ENCODE results near the gene SYNDIG1.

SYNDIG1 gene

DNA sequence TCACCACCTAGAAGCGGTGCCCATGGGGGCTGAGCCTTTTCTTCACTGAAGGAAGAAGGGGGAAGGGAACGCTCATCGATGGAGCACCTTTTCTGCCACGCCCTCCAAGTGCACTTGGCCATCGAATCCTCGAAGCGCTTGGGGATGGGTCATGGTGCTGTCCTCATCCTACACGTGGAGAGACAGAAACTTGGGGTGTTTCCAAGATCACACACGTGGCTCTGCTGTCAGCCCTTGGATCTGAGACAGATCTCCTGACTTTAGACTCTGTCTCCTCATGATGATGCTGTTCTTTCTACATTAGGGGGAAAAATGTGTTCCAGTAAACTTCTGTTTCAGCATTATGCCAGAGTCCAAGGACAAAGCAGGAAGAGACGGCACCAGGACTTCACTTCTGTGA is 78.5 kb downstream of the SYNDIG1 start:
- no peak for DNase-seq (ENCODE audit: low read depth)

GRCh38 chr20:24559114-24559732 is 89.8 kb downstream of the SYNDIG1 start:
- DNase-seq (ENCODE audit: low read depth), result no peak
- TF ChIP-seq, protein P1, sequence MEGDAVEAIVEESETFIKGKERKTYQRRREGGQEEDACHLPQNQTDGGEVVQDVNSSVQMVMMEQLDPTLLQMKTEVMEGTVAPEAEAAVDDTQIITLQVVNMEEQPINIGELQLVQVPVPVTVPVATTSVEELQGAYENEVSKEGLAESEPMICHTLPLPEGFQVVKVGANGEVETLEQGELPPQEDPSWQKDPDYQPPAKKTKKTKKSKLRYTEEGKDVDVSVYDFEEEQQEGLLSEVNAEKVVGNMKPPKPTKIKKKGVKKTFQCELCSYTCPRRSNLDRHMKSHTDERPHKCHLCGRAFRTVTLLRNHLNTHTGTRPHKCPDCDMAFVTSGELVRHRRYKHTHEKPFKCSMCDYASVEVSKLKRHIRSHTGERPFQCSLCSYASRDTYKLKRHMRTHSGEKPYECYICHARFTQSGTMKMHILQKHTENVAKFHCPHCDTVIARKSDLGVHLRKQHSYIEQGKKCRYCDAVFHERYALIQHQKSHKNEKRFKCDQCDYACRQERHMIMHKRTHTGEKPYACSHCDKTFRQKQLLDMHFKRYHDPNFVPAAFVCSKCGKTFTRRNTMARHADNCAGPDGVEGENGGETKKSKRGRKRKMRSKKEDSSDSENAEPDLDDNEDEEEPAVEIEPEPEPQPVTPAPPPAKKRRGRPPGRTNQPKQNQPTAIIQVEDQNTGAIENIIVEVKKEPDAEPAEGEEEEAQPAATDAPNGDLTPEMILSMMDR (IDR thresholded peaks at IDR 0.05; ENCODE audit: low read length, missing control alignments), result no peak
- H3K4me3 ChIP-seq (replicated peaks; ENCODE audit: low read depth, low read length), result no peak overlapping the region

More for the DNA sequence above, 78.5 kb downstream of the SYNDIG1 start:
- TF ChIP-seq, protein P1 (IDR thresholded peaks at IDR 0.05; ENCODE audit: low read length, missing control alignments), result no peak
- H3K4me3 ChIP-seq (replicated peaks; ENCODE audit: low read depth, low read length), result no peak overlapping the region

DNA sequence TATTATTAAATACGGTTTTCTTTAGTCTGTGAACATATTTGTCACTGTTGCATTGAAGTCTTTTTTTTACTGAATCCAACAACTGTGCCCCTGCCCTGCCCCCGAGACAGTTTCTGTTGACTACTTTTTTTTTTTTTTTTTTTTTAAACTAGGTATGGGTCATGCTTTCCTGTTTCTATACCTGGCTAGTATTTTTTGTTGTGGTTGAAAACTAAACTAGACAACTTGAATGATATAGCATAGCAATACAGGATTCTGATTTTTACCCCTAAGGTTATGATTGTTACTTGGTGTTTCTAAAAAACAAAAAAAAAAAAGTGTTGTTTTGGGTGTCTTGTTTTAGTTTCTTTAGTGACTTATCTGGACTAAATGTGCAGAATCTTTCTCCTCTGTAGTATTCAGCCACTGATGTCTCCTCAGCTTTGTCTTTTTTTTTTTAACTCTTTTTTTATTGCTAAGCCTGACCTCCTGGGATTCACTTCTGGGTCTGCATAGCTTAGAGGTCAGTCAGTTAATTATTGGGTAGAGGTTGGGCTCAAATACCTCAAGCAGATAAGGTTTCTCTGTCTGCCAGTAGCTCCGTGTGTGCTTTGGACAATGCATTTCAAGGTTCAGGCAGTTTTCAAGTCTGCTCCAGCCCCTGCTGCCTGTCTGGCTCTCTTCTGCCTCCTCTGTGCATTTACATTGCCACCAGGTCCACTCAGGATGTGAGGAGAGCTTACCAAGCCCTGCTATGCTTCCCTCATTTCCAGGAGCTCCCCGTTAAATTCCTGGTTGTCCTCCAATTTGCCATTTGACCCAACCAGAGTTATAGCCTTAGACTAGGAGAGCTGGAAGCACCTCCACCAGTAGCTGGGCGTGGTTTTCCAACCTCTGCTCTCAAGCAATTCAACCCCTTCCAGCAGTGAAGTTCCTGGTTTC is 91.4 kb downstream of the SYNDIG1 start:
- no peak overlapping the region for H3K4me3 ChIP-seq (replicated peaks; ENCODE audit: low read depth, low read length)
- TF ChIP-seq, protein P1 (IDR thresholded peaks at IDR 0.05; ENCODE audit: low read length, missing control alignments), result no peak
- DNase-seq (ENCODE audit: low read depth), result no peak

DNA sequence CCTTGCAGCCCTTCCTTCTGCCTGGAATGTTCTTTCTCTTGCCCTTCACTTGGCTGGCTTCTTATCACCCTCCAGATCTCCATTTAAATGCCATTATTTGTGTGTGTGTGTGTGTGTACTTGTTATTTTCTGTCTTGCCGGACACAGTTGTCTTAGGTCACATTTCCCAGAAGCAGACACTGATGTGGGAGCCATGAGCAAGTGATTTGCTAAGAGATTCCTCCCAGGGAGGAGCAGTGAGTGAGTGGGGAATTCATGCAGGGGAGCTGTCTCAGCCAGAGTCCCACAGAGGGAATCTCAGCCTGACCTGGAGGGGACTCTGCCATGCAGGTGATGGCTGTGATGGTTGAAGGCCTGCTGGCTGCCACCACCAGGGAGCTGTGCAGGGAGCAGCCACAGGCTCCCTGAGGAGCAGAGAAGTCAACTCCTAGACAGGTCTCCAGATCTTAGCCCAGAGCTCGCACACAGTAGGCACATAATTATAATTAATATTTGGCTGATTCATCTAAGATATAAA is 96.5 kb downstream of the SYNDIG1 start:
- TF ChIP-seq, protein P1 (IDR thresholded peaks at IDR 0.05; ENCODE audit: low read length, missing control alignments), result no peak
- DNase-seq (ENCODE audit: low read depth), result no peak
- no peak overlapping the region for H3K4me3 ChIP-seq (replicated peaks; ENCODE audit: low read depth, low read length)

- no peak for DNase-seq (ENCODE audit: low read depth)
- no peak overlapping the region for H3K4me3 ChIP-seq (replicated peaks; ENCODE audit: low read depth, low read length)
- TF ChIP-seq, protein P1 (IDR thresholded peaks at IDR 0.05; ENCODE audit: low read length, missing control alignments), result no peak
These were observed 97.2 kb downstream of the SYNDIG1 start for GRCh38 chr20:24566656-24567055.

- no peak overlapping the region for H3K4me3 ChIP-seq (replicated peaks; ENCODE audit: low read depth, low read length)
- TF ChIP-seq, protein P1 (IDR thresholded peaks at IDR 0.05; ENCODE audit: low read length, missing control alignments), result no peak
- DNase-seq (ENCODE audit: low read depth), result no peak
These were observed 98.1 kb downstream of the SYNDIG1 start for GRCh38 chr20:24567508-24567907.
